DMS 273 (cell line): ENCODE data around the gene SEMA4F.
"Not testable (repeated sequence)": the region's sequence is repeated elsewhere in the genome, so short reads cannot be mapped to it uniquely, and the experiment has no call there.

Experiments
- DNase-seq: peaks from one replicate; lab custom pipeline; 2025; ENCODE audit not compliant: unreplicated experiment; lab: John Stamatoyannopoulos, UW

Gene SEMA4F

GRCh38 chr2:74653985-74654882 lies at the start of gene SEMA4F:
SEMA4F (plus strand) TSS chr2:74654247; CDS start chr2:74654377, 130 bp downstream.
- peak; percentile 99 for DNase-seq

- no peak for DNase-seq
Measured at GRCh38 chr2:74606927-74607326, 47.1 kb upstream of the SEMA4F start.

GRCh38 chr2:74617122-74617521 lies 36.9 kb upstream of the SEMA4F start:
- DNase-seq: no peak

GRCh38 chr2:74618410-74619083 lies 35.5 kb upstream of the SEMA4F start:
- DNase-seq: no peak

GRCh38 chr2:74619651-74620297 lies 34.3 kb upstream of the SEMA4F start:
- no peak for DNase-seq

GRCh38 chr2:74620671-74621070 lies 33.4 kb upstream of the SEMA4F start:
- DNase-seq: no peak

- DNase-seq: no peak
Measured at GRCh38 chr2:74625658-74626425, 28.2 kb upstream of the SEMA4F start.

- no peak for DNase-seq
Measured at GRCh38 chr2:74628538-74629105, 25.4 kb upstream of the SEMA4F start.

GRCh38 chr2:74630454-74630853 lies 23.6 kb upstream of the SEMA4F start:
- DNase-seq: not testable (repeated sequence)

- DNase-seq: peak; percentile 10
Measured at GRCh38 chr2:74632209-74632938, 21.7 kb upstream of the SEMA4F start.

- DNase-seq: peak; percentile 25
Measured at GRCh38 chr2:74632939-74633312, 21.1 kb upstream of the SEMA4F start.

- peak; percentile 37 for DNase-seq
Measured at GRCh38 chr2:74639550-74639949, 14.5 kb upstream of the SEMA4F start.

- DNase-seq: no peak
Measured at GRCh38 chr2:74645344-74645743, 8.7 kb upstream of the SEMA4F start.

- DNase-seq: peak; percentile 7
Measured at GRCh38 chr2:74646201-74646600, 7.8 kb upstream of the SEMA4F start.

- DNase-seq: no peak
Measured at GRCh38 chr2:74646834-74647482, 7.1 kb upstream of the SEMA4F start.

- no peak for DNase-seq
Measured at GRCh38 chr2:74648009-74648443, 6.0 kb upstream of the SEMA4F start, which contains the start of gene M1AP. M1AP (minus strand) TSS chr2:74648330; CDS start chr2:74640275, 8,055 bp downstream.

GRCh38 chr2:74653589-74653984 lies 460 bp upstream of the SEMA4F start:
- DNase-seq: no peak

GRCh38 chr2:74655579-74655978 lies 1.5 kb downstream of the SEMA4F start:
- DNase-seq: no peak

- no peak for DNase-seq
Measured at GRCh38 chr2:74658516-74658915, 4.5 kb downstream of the SEMA4F start.
